Eye (tissue), 1 donor: ENCODE data around the gene NOP16.

Experiments
- DNase-seq: peaks from one replicate; pipeline ENCODE4 v3.0.0-alpha.2; 2015

NOP16 gene

GRCh38 chr5:176384366-176384930 lies 4.0 kb downstream of the NOP16 start:
- DNase-seq = no peak

GRCh38 chr5:176383961-176384360 lies 4.4 kb downstream of the NOP16 start:
- DNase-seq = no peak

DNA sequence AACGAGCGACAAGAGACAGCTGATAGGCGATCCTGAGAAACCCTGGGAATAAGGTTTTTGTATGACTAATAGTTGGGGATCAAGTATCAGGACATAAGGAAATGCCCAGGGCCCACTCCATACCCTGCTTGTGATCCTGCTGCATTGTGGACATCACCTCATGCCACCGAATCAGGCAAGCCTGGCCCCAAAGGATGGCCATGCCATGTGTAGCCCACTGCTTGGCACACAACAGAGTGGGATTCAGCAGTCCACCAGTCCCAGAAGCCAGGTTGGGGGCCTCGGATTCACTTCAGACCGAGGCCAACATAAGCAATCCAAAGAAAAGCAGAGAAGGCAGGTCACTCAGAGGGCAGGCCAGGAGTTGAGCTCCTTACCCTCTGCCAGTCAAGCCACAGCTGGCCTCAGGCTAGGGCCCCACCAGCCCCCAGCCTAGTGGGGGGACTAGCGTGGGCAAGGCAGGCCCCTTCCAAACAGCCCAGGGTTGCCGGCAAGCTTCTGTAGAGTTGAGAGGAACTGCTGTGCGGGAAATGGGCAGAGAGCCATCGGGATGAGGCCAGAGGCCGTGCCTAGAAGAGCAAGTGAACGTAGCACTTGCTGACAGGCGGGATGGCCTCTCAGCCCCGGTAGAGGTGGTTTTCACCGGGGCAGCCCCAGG lies 5.0 kb downstream of the NOP16 start:
- DNase-seq = no peak

- no peak for DNase-seq
Measured at GRCh38 chr5:176382721-176383120, 5.7 kb downstream of the NOP16 start.

- DNase-seq = no peak
Measured at GRCh38 chr5:176381979-176382378, 6.4 kb downstream of the NOP16 start.

- no peak for DNase-seq
Measured at GRCh38 chr5:176381423-176381822, 7.0 kb downstream of the NOP16 start.

DNA sequence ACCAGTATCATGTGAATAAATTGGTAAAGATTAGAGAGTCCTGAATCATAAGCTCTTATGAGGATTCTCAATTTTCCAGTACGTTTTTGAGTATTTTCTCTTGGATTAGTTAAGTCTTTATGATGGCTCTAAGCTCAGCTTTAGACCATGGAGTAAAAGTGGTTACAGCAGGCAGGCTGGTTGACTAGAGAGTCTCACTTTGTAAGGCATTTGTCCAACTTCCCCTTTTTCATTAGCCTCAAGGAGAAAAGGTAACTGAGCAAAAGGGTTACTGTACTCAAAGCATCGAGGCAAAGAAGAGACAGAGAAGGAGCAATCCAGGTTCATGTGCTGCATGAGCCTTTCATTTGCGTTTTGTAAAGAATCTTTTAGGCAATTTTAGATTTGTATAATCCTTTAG lies 8.5 kb downstream of the NOP16 start:
- DNase-seq = no peak

GRCh38 chr5:176373100-176373818 lies 15.1 kb downstream of the NOP16 start:
- DNase-seq = no peak

DNA sequence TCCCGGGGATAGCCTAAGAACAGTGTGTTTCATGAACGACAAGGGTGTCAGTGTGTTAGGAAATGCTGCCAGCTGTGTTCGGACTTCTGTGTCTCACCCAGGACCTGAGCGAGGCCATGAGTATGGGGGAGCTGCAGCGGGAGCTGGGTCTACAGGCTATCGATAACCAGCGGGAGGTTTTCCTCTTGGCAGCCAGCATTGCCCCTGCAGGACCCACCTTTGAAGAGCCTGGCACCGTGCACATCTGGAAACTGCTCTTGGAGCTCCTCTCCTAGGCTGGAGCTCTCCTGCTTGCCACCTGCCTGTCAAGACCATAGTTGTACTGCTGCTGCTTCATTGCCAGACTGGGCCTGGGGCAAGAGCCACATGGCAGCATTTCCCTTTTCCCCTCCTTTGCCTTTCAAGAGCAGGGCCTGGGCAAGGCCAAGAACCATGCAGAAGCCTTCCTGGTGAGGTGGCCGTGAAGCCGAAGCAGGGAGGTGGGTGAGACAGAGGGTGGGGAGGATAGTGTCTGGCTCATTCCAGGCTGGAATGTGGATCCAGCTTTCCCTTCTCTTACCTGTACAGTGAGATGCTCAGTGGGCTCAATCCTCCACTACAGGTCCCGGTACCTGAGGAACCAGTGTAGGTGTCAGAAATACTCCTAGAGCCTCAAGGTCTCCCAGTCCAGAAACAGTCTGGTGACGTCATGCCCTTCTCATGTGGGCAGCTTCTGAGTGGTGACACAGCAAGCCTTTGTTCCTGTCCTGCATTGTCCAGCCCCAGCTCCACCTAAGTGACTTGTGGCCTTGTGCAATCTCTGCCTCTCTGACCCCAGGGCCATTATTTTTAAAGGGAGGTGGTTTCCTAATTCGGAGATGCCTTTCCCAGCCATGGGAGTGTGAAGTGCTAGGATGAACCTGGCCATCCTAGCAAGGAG lies 16.5 kb downstream of the NOP16 start:
- DNase-seq = no peak

GRCh38 chr5:176369934-176370711 lies 18.3 kb downstream of the NOP16 start:
- DNase-seq = no peak

DNA sequence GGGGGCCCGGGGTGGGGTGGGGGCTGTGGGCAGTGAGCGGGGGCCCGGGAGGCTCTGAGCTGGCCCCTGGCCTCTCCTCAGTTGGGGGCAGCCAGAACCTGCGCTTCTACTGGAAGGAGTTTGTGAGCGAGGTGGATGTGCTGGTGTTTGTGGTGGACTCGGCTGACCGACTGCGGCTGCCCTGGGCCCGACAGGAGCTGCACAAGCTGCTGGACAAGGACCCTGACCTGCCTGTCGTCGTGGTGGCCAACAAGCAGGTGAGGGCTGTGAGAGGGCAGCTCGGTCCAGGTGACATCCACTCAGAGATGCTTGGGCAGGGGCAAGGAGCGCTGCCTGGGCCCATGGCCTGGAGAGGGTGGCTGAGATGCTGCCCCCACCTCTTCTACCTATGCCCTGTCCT lies 19.7 kb downstream of the NOP16 start:
- no peak for DNase-seq

DNA sequence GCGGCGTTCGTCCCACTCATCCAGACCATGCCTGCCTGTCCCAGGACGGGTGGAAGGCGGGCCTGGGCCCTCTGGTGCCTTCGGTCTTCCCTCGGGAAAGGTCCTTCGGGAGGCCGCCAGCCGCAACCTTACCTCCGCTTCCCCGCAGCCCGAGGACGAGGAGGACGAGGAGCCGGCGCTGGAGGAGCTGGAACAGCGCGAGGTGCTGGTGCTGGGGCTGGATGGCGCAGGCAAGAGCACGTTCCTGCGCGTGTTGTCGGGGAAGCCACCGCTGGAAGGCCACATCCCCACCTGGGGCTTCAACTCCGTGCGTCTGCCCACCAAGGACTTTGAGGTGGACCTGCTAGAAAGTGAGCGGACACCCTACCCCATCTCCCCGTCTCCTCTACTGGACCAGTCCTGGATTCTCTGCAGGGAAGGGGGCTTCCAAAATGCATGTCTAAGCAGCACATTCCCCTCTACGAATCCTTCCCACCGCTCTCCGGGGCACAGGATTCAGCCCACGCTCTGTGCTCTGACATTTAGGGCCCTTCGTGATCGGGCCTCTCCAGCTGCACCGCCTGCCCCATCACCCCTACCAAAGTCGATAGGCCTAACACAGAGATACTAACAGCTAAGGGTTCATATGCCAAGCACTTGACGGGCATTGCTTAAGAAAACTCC lies 22.0 kb downstream of the NOP16 start:
- DNase-seq = no peak

DNA sequence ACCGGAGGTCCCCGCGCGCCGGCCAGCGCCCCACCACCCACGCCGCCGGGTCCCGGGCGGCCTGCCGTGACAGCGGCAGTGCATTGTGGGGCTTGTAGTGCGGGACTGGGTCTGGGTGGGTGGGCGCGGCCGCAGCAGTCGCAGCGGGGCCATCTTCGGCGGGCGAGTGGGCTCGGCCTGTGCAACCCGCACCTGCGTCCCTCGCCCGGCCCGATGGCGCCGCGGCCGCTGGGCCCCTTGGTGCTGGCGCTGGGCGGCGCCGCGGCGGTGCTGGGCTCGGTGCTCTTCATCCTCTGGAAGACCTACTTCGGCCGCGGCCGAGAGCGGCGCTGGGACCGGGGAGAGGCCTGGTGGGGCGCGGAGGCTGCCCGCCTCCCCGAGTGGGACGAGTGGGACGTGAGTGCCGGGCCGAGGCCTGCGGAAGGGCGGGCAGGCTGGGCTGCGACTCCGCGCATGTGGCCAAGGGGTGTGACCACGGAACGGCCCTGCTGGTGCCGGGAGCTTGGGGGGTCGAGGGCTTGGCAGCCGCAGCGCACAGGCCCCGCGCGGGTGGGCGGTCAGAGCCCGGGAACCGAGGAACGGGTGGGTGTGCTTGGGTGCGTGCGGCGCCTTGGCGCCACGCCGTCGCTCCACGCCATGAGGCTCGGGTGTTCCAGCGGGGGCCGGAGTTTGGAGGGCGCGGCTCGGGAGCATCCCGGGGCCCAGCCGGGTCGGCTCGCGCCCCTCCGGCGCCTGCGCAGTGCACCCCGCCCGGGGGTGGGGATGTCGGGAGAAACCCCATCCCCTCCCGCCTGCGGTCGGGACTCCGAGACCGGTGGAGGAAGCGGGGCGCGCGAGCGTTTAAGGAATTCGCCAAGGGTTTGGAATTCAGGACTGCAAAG lies 22.8 kb downstream of the NOP16 start, which contains the start of gene ARL10:
Gene ARL10 (plus strand): TSS at position 137 of the 881 bp plus-strand sequence. CDS start 77 bp downstream, at position 214.
- peak; percentile 78 for DNase-seq

- no peak for DNase-seq
Measured at GRCh38 chr5:176364765-176365350, 23.5 kb downstream of the NOP16 start.

- DNase-seq = no peak
Measured at GRCh38 chr5:176362233-176362490, 26.2 kb downstream of the NOP16 start.

GRCh38 chr5:176361437-176362232 lies 26.8 kb downstream of the NOP16 start, which contains the start of gene KIAA1191:
TSS of gene KIAA1191 (minus strand) at chr5:176361764. CDS start at chr5:176359508, 2,256 bp downstream.
- peak; percentile 96 for DNase-seq

DNA sequence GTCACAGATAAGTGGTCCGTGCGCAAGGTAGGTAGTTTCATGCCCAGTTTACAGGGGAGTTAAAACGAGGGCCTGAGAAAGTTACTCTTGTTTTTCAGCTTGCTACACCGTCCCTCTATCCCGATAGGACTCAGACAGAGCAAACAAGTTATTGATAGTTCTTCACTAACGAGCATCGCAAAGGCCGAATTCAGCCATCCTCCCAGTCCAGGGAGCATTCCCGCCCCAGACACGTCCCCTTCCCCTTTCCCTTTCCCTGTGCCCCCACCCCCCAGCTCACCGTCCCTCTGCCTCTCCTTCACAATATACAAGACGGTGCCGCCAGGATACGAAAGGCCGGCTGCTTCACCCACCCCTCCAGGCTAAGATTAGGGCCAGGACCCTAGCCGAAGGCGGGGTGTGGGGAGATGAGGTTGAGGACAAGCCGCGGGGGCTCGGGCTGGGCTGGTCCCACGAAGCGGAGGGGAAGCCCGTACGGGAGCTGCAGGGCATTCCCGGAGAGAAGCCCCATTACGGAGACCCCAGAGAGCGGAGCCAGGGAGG lies 27.4 kb downstream of the NOP16 start:
- no peak for DNase-seq

DNA sequence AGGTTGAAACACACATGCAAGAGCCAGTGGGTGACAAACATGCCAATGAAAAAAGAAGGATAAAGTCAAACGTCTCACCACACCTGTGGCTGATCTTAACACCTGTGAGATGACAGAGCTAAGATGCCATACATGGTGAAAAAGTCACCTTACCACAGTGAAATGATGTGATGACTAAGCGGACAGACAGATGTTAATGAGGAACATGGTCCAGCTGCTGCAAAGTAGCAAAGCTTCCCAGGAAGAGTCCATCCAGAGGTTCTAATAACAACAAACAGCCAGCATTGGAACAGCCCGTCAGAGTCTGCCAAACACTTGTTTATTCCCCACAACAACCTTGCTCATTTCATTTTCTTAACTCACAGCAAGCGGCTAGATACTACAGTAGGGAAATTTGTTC lies 28.7 kb downstream of the NOP16 start:
- DNase-seq = no peak

GRCh38 chr5:176356179-176356566 lies 32.2 kb downstream of the NOP16 start:
- no peak for DNase-seq
